ENCODE measurements around the gene CALCA.

Gene CALCA

GRCh38 chr11:14938936-14939335, 33.2 kb downstream of the CALCA start:
- H3K9me3 ChIP-seq (ENCODE audit: control insufficient read depth, insufficient read depth, low read length) = peaks cover 8% of the 10 kb centered on the region
- H3K27me3 ChIP-seq (ENCODE audit: control insufficient read depth, insufficient read depth, low read length) = no peaks in the 10 kb centered on the region
- H3K27ac ChIP-seq (ENCODE audit: low read depth, low read length) = no peak overlapping the region
- no peak overlapping the region for H3K9ac ChIP-seq (ENCODE audit: low read depth, low read length)
- no peaks in the 10 kb centered on the region for H3K36me3 ChIP-seq (ENCODE audit: control insufficient read depth, insufficient read depth, low read length)
- H3K4me3 ChIP-seq (ENCODE audit: low read depth, low read length) = no peak overlapping the region
- H3K4me1 ChIP-seq (ENCODE audit: control insufficient read depth, insufficient read depth, low read length) = no peaks in the 10 kb centered on the region

- H3K9me3 ChIP-seq (ENCODE audit: control insufficient read depth, insufficient read depth, low read length) = peaks cover 8% of the 10 kb centered on the region
- no peaks in the 10 kb centered on the region for H3K4me1 ChIP-seq (ENCODE audit: control insufficient read depth, insufficient read depth, low read length)
- no peaks in the 10 kb centered on the region for H3K27me3 ChIP-seq (ENCODE audit: control insufficient read depth, insufficient read depth, low read length)
- no peak overlapping the region for H3K27ac ChIP-seq (ENCODE audit: low read depth, low read length)
- no peak overlapping the region for H3K9ac ChIP-seq (ENCODE audit: low read depth, low read length)
- H3K36me3 ChIP-seq (ENCODE audit: control insufficient read depth, insufficient read depth, low read length) = no peaks in the 10 kb centered on the region
- H3K4me3 ChIP-seq (ENCODE audit: low read depth, low read length) = no peak overlapping the region
Measured at GRCh38 chr11:14934641-14935351, 37.4 kb downstream of the CALCA start.

GRCh38 chr11:14932447-14932846, 39.7 kb downstream of the CALCA start:
- no peaks in the 10 kb centered on the region for H3K4me1 ChIP-seq (ENCODE audit: control insufficient read depth, insufficient read depth, low read length)
- no peak overlapping the region for H3K27ac ChIP-seq (ENCODE audit: low read depth, low read length)
- H3K36me3 ChIP-seq (ENCODE audit: control insufficient read depth, insufficient read depth, low read length) = no peaks in the 10 kb centered on the region
- no peaks in the 10 kb centered on the region for H3K27me3 ChIP-seq (ENCODE audit: control insufficient read depth, insufficient read depth, low read length)
- no peaks in the 10 kb centered on the region for H3K9me3 ChIP-seq (ENCODE audit: control insufficient read depth, insufficient read depth, low read length)
- no peak overlapping the region for H3K4me3 ChIP-seq (ENCODE audit: low read depth, low read length)
- no peak overlapping the region for H3K9ac ChIP-seq (ENCODE audit: low read depth, low read length)

- H3K9ac ChIP-seq (ENCODE audit: low read depth, low read length) = no peak overlapping the region
- no peaks in the 10 kb centered on the region for H3K4me1 ChIP-seq (ENCODE audit: control insufficient read depth, insufficient read depth, low read length)
- no peaks in the 10 kb centered on the region for H3K9me3 ChIP-seq (ENCODE audit: control insufficient read depth, insufficient read depth, low read length)
- no peak overlapping the region for H3K4me3 ChIP-seq (ENCODE audit: low read depth, low read length)
- no peak overlapping the region for H3K27ac ChIP-seq (ENCODE audit: low read depth, low read length)
- H3K27me3 ChIP-seq (ENCODE audit: control insufficient read depth, insufficient read depth, low read length) = no peaks in the 10 kb centered on the region
- no peaks in the 10 kb centered on the region for H3K36me3 ChIP-seq (ENCODE audit: control insufficient read depth, insufficient read depth, low read length)
Measured at GRCh38 chr11:14930369-14930768, 41.8 kb downstream of the CALCA start.

GRCh38 chr11:14927146-14927545, 45.0 kb downstream of the CALCA start:
- H3K36me3 ChIP-seq (ENCODE audit: control insufficient read depth, insufficient read depth, low read length) = no peaks in the 10 kb centered on the region
- no peaks in the 10 kb centered on the region for H3K27me3 ChIP-seq (ENCODE audit: control insufficient read depth, insufficient read depth, low read length)
- no peaks in the 10 kb centered on the region for H3K9me3 ChIP-seq (ENCODE audit: control insufficient read depth, insufficient read depth, low read length)
- no peak overlapping the region for H3K27ac ChIP-seq (ENCODE audit: low read depth, low read length)
- no peak overlapping the region for H3K9ac ChIP-seq (ENCODE audit: low read depth, low read length)
- H3K4me3 ChIP-seq (ENCODE audit: low read depth, low read length) = no peak overlapping the region
- H3K4me1 ChIP-seq (ENCODE audit: control insufficient read depth, insufficient read depth, low read length) = no peaks in the 10 kb centered on the region

GRCh38 chr11:14924318-14924717, 47.8 kb downstream of the CALCA start:
- Histone ChIP-seq H3K36me3 (ENCODE audit: control insufficient read depth, insufficient read depth, low read length) (no peaks in the 10 kb centered on the region), H3K27me3 (ENCODE audit: control insufficient read depth, insufficient read depth, low read length) (no peaks in the 10 kb centered on the region), H3K27ac (ENCODE audit: low read depth, low read length) (no peak overlapping the region), H3K4me1 (ENCODE audit: control insufficient read depth, insufficient read depth, low read length) (no peaks in the 10 kb centered on the region), H3K9ac (ENCODE audit: low read depth, low read length) (no peak overlapping the region), H3K9me3 (ENCODE audit: control insufficient read depth, insufficient read depth, low read length) (no peaks in the 10 kb centered on the region), H3K4me3 (ENCODE audit: low read depth, low read length) (no peak overlapping the region)

Measured in HUES48 (cell line).